ENCODE measurements around the gene TRAPPC2L. TPM values are rescaled to one million over a fixed set of nuclear protein-coding genes. Genes with fewer than 3 reads are reported as not detected.

Gene TRAPPC2L
- total and polyA plus RNA-seq, 2 of the 13 experiments (the other 11 are each of a cell fraction or from before 2014, with no cell fraction given), result 96.3 to 107 TPM

DNA sequence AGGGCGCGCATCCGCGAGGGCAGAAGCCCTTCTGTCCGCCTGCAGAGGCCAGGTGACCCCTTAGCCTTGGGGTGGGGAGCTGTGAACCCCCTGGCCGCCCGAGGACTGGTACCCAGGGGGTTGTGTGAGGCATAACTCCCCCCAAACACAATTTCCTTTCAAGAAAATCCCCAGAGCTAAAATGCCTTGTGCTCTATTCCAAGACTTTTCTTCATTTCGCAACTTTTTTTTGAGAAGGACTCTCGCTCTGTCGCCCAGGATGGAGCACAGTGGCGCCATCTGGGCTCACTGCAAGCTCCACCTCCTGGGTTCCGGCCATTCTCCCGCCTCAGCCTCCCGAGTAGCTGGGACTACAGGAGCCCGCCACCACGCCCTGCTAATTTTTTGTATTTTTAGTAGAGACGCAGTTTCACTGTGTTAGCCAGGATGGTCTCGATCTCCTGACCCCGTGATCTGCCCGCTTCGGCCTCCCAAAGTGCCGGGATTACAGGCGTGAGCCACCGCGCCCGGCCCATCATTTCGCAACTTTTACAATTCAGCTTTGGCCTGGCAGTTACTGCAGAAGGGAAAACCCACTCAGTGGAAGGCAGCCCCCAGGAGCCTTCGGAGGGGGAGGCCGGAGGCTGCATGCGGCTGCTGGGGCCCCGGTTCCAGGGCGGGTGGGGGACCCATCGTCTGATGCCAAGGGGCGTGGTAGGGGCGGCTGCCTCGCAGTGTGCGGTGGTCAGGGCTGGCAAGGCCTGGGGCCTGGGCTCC lies 44.2 kb upstream of the TRAPPC2L start (continued):
- TF ChIP-seq ARID5B (CRISPR knock-in tag; IDR thresholded peaks at IDR 0.05) (no peak), NFRKB (IDR thresholded peaks at IDR 0.05) (no peak), ZBTB26 (CRISPR knock-in tag; IDR thresholded peaks at IDR 0.05; ENCODE audit: borderline replicate concordance) (no peak), IKZF4 (CRISPR knock-in tag; IDR thresholded peaks at IDR 0.05; ENCODE audit: borderline replicate concordance, low read depth, not compliant biosample characterization) (no peak), NKX3-1 (CRISPR knock-in tag; IDR thresholded peaks at IDR 0.05) (peak; percentile 69; the same call in 1 of the 2 replicates), ZNF7 (CRISPR knock-in tag; IDR thresholded peaks at IDR 0.05) (no peak), PRMT3 (CRISPR knock-in tag; IDR thresholded peaks at IDR 0.05; ENCODE audit: borderline replicate concordance, low read depth) (no peak), MXI1 (IDR thresholded peaks at IDR 0.05; ENCODE audit: borderline replicate concordance, low read depth, low read length) (no peak), ISX (CRISPR knock-in tag; conservative IDR thresholded peaks at IDR 0.05) (peak; percentile 3; the same call in 1 of the 2 replicates), NR1H2 (CRISPR knock-in tag; IDR thresholded peaks at IDR 0.05; ENCODE audit: borderline replicate concordance, low read depth) (no peak), FOSL2 (CRISPR knock-in tag; IDR thresholded peaks at IDR 0.05) (0 out of 2 replicates have a peak, but pooled peaks have one; percentile 2), ZUFSP (CRISPR knock-in tag; IDR thresholded peaks at IDR 0.05; ENCODE audit: borderline replicate concordance) (no peak), TEAD3 (CRISPR knock-in tag; optimal IDR thresholded peaks at IDR 0.05; ENCODE audit: borderline replicate concordance) (no peak)
- TF ChIP-seq, protein P1, sequence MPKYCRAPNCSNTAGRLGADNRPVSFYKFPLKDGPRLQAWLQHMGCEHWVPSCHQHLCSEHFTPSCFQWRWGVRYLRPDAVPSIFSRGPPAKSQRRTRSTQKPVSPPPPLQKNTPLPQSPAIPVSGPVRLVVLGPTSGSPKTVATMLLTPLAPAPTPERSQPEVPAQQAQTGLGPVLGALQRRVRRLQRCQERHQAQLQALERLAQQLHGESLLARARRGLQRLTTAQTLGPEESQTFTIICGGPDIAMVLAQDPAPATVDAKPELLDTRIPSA (CRISPR knock-in tag; IDR thresholded peaks at IDR 0.05; ENCODE audit: borderline replicate concordance), result no peak
- TF ChIP-seq, protein P2, sequence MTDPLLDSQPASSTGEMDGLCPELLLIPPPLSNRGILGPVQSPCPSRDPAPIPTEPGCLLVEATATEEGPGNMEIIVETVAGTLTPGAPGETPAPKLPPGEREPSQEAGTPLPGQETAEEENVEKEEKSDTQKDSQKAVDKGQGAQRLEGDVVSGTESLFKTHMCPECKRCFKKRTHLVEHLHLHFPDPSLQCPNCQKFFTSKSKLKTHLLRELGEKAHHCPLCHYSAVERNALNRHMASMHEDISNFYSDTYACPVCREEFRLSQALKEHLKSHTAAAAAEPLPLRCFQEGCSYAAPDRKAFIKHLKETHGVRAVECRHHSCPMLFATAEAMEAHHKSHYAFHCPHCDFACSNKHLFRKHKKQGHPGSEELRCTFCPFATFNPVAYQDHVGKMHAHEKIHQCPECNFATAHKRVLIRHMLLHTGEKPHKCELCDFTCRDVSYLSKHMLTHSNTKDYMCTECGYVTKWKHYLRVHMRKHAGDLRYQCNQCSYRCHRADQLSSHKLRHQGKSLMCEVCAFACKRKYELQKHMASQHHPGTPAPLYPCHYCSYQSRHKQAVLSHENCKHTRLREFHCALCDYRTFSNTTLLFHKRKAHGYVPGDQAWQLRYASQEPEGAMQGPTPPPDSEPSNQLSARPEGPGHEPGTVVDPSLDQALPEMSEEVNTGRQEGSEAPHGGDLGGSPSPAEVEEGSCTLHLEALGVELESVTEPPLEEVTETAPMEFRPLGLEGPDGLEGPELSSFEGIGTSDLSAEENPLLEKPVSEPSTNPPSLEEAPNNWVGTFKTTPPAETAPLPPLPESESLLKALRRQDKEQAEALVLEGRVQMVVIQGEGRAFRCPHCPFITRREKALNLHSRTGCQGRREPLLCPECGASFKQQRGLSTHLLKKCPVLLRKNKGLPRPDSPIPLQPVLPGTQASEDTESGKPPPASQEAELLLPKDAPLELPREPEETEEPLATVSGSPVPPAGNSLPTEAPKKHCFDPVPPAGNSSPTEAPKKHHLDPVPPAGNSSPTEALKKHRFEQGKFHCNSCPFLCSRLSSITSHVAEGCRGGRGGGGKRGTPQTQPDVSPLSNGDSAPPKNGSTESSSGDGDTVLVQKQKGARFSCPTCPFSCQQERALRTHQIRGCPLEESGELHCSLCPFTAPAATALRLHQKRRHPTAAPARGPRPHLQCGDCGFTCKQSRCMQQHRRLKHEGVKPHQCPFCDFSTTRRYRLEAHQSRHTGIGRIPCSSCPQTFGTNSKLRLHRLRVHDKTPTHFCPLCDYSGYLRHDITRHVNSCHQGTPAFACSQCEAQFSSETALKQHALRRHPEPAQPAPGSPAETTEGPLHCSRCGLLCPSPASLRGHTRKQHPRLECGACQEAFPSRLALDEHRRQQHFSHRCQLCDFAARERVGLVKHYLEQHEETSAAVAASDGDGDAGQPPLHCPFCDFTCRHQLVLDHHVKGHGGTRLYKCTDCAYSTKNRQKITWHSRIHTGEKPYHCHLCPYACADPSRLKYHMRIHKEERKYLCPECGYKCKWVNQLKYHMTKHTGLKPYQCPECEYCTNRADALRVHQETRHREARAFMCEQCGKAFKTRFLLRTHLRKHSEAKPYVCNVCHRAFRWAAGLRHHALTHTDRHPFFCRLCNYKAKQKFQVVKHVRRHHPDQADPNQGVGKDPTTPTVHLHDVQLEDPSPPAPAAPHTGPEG (CRISPR knock-in tag; IDR thresholded peaks at IDR 0.05), result no peak

Measured in HepG2 (cell line).